HG03575 (cell line): ENCODE data around the gene MRPS15.
"Not testable (repeated sequence)": the region's sequence is repeated elsewhere in the genome, so short reads cannot be mapped to it uniquely, and the experiment has no call there.

Source experiments
- ATAC-seq: cut with Tn5 transposase; IDR thresholded peaks from one replicate; pipeline ENCODE4 v1.9.1; 2021; ENCODE audit not compliant: unreplicated experiment, insufficient number of reproducible peaks, low FRiP score; ENCODE audit errors: extremely low read depth

Gene MRPS15

GRCh38 chr1:36486439-36487335 is 22.5 kb upstream of the MRPS15 start:
- ATAC-seq = no peak

GRCh38 chr1:36486093-36486438 is 21.9 kb upstream of the MRPS15 start:
- no peak for ATAC-seq

- no peak for ATAC-seq
These were observed 19.9 kb upstream of the MRPS15 start for GRCh38 chr1:36484099-36484498.

- no peak for ATAC-seq
These were observed 18.7 kb upstream of the MRPS15 start, which contains the start of gene CSF3R for GRCh38 chr1:36482724-36483388. CSF3R (minus strand) TSS chr1:36482913; CDS start chr1:36479496, 3,417 bp downstream.

- no peak for ATAC-seq
These were observed 17.9 kb upstream of the MRPS15 start for GRCh38 chr1:36481771-36482723.

GRCh38 chr1:36481091-36481490 is 16.9 kb upstream of the MRPS15 start:
- no peak for ATAC-seq

GRCh38 chr1:36480161-36480560 is 16.0 kb upstream of the MRPS15 start:
- ATAC-seq = no peak

GRCh38 chr1:36479505-36480051 is 15.4 kb upstream of the MRPS15 start:
- ATAC-seq = no peak

GRCh38 chr1:36477615-36478014 is 13.4 kb upstream of the MRPS15 start:
- not testable (repeated sequence) for ATAC-seq

GRCh38 chr1:36476945-36477344 is 12.8 kb upstream of the MRPS15 start:
- ATAC-seq = no peak

GRCh38 chr1:36475910-36476604 is 11.9 kb upstream of the MRPS15 start:
- no peak for ATAC-seq

- no peak for ATAC-seq
These were observed 11.2 kb upstream of the MRPS15 start for GRCh38 chr1:36475341-36475740.

GRCh38 chr1:36472656-36473055 is 8.5 kb upstream of the MRPS15 start:
- ATAC-seq = no peak

- no peak for ATAC-seq
These were observed 7.9 kb upstream of the MRPS15 start for GRCh38 chr1:36471830-36472641.

GRCh38 chr1:36469163-36469562 is 5.0 kb upstream of the MRPS15 start:
- no peak for ATAC-seq

- ATAC-seq = no peak
These were observed 3.7 kb upstream of the MRPS15 start for GRCh38 chr1:36467700-36468455.

- no peak for ATAC-seq
These were observed 2.8 kb upstream of the MRPS15 start for GRCh38 chr1:36467027-36467410.
